HEK293 (cell line): ENCODE data around the gene SSTR4.

Source experiments
- CTCF ChIA-PET: fragments of 350-600 bp; formaldehyde crosslinking; extraction: SDS; loops from one replicate; lab custom pipeline; 2021; ENCODE audit warnings: antibody characterized with exemption; lab: Yijun Ruan, JAX
- POLR2A ChIA-PET: fragments of 300-600 bp; formaldehyde crosslinking; extraction: SDS; loops from one replicate; lab custom pipeline; 2020; ENCODE audit warnings: antibody characterized with exemption, inconsistent platforms; lab: Yijun Ruan, JAX
- H3K27ac ChIP-seq: fragments of 200-500 bp; sonication (Bioruptor generic); 2 replicates; pipeline ENCODE4 v1.5.1; 2014; ENCODE audit warnings: low read depth, low read length, control low read depth, inconsistent platforms; ENCODE audit errors: extremely low read depth
- H3K36me3 ChIP-seq, 2 experiments: fragments of 200-500 bp in 1 of 2; sonication (Bioruptor generic) in 1 of 2; 1 replicate in 1 of 2; 2 replicates in 1 of 2; pipeline ENCODE4 v1.5.1; 2014 to 2017; ENCODE audit warnings: inconsistent platforms in 2 of 2, low read length in 2 of 2; ENCODE audit not compliant: control insufficient read depth in 2 of 2, insufficient read depth in 1 of 2
- H3K4me1 ChIP-seq: fragments of 200-500 bp; sonication (Bioruptor generic); 2 replicates; pipeline ENCODE4 v1.5.1; 2014; ENCODE audit warnings: mild to moderate bottlenecking, low read length, inconsistent platforms; ENCODE audit not compliant: control insufficient read depth, insufficient read depth
- H3K4me3 ChIP-seq: 2 replicates; pipeline ENCODE4 v1.5.1; 2011; ENCODE audit warnings: low read depth, mild to moderate bottlenecking, control low read depth, low read length, moderate library complexity
- H3K9me3 ChIP-seq: fragments of 200-500 bp; sonication (Bioruptor generic); 2 replicates; pipeline ENCODE4 v1.5.1; 2014; ENCODE audit warnings: low read depth, low read length, inconsistent platforms; ENCODE audit not compliant: control insufficient read depth, insufficient read depth
- FEZF1 ChIP-seq: fragments of 450-650 bp; formaldehyde crosslinking; IDR thresholded peaks from 2 replicates; pipeline ENCODE4 v1.5.1; 2016; ENCODE audit warnings: missing biosample characterization, missing genetic modification characterization
- SCRT1 ChIP-seq: fragments of 450-650 bp; formaldehyde crosslinking; IDR thresholded peaks from 2 replicates; pipeline ENCODE4 v1.5.1; 2016; ENCODE audit warnings: missing biosample characterization, missing genetic modification characterization, borderline replicate concordance
- SP7 ChIP-seq: fragments of 450-650 bp; formaldehyde crosslinking; IDR thresholded peaks from 2 replicates; pipeline ENCODE4 v1.5.1; 2016; ENCODE audit warnings: missing biosample characterization, missing genetic modification characterization
- ZNF184 ChIP-seq: fragments of 450-650 bp; IDR thresholded peaks from 2 replicates; pipeline ENCODE4 v1.5.1; 2018; ENCODE audit warnings: missing biosample characterization, mild to moderate bottlenecking, missing genetic modification characterization
- ZNF223 ChIP-seq: fragments of 450-650 bp; formaldehyde crosslinking; IDR thresholded peaks from 2 replicates; pipeline ENCODE4 v1.5.1; 2016; ENCODE audit warnings: missing biosample characterization, missing genetic modification characterization
- ZNF324 ChIP-seq: fragments of 450-650 bp; formaldehyde crosslinking; IDR thresholded peaks from 2 replicates; pipeline ENCODE4 v1.5.1; 2016; ENCODE audit warnings: missing biosample characterization, missing genetic modification characterization
- ZNF394 ChIP-seq: fragments of 450-650 bp; formaldehyde crosslinking; IDR thresholded peaks from 2 replicates; pipeline ENCODE4 v1.5.1; 2016; ENCODE audit warnings: missing biosample characterization, missing genetic modification characterization, mild to moderate bottlenecking, moderate library complexity, borderline replicate concordance
- ZNF433 ChIP-seq: fragments of 450-650 bp; formaldehyde crosslinking; IDR thresholded peaks from 2 replicates; pipeline ENCODE4 v1.5.1; 2016; ENCODE audit warnings: missing biosample characterization, missing genetic modification characterization, low read depth
- ZNF596 ChIP-seq: fragments of 450-650 bp; IDR thresholded peaks from 2 replicates; pipeline ENCODE4 v1.5.0; 2018; ENCODE audit warnings: missing biosample characterization, mild to moderate bottlenecking, missing genetic modification characterization, moderate library complexity
- ZNF610 ChIP-seq: fragments of 450-650 bp; formaldehyde crosslinking; IDR thresholded peaks from 2 replicates; pipeline ENCODE4 v1.5.1; 2016; ENCODE audit warnings: missing biosample characterization, missing genetic modification characterization, borderline replicate concordance
- ZNF629 ChIP-seq: fragments of 450-650 bp; formaldehyde crosslinking; IDR thresholded peaks from 2 replicates; pipeline ENCODE4 v1.5.1; 2017; ENCODE audit warnings: missing biosample characterization, missing genetic modification characterization
- ZNF660 ChIP-seq: fragments of 450-650 bp; IDR thresholded peaks from 2 replicates; pipeline ENCODE4 v1.5.1; 2018; ENCODE audit warnings: missing biosample characterization, mild to moderate bottlenecking, missing genetic modification characterization
- ZNF677 ChIP-seq: fragments of 450-650 bp; IDR thresholded peaks from 2 replicates; pipeline ENCODE4 v1.5.0; 2018; ENCODE audit warnings: missing biosample characterization, mild to moderate bottlenecking, missing genetic modification characterization, moderate library complexity
- ZNF785 ChIP-seq: fragments of 450-650 bp; formaldehyde crosslinking; IDR thresholded peaks from 2 replicates; pipeline ENCODE4 v1.5.1; 2016; ENCODE audit warnings: missing biosample characterization, missing genetic modification characterization
- ZNF792 ChIP-seq: fragments of 450-650 bp; formaldehyde crosslinking; IDR thresholded peaks from 2 replicates; pipeline ENCODE4 v1.5.1; 2016; ENCODE audit warnings: missing biosample characterization, missing genetic modification characterization
- ZNF843 ChIP-seq: fragments of 450-650 bp; formaldehyde crosslinking; IDR thresholded peaks from 2 replicates; pipeline ENCODE4 v1.5.1; 2016; ENCODE audit warnings: missing biosample characterization, missing genetic modification characterization
- TF ChIP-seq, protein P1 (sequence below): fragments of 450-650 bp; formaldehyde crosslinking; IDR thresholded peaks from 2 replicates; pipeline ENCODE4 v1.5.1; 2016; ENCODE audit warnings: missing biosample characterization, missing genetic modification characterization
- TF ChIP-seq, protein P2 (sequence below): fragments of 450-650 bp; formaldehyde crosslinking; IDR thresholded peaks from 2 replicates; pipeline ENCODE4 v1.5.1; 2016; ENCODE audit warnings: missing biosample characterization, missing genetic modification characterization
- TF ChIP-seq, protein P3 (sequence below): fragments of 450-650 bp; formaldehyde crosslinking; IDR thresholded peaks from 2 replicates; pipeline ENCODE4 v1.5.1; 2016; ENCODE audit warnings: missing biosample characterization, missing genetic modification characterization
- TF ChIP-seq, protein P4 (sequence below): fragments of 450-650 bp; formaldehyde crosslinking; IDR thresholded peaks from 2 replicates; pipeline ENCODE4 v1.5.1; 2016; ENCODE audit warnings: missing biosample characterization, missing genetic modification characterization
- TF ChIP-seq, protein P5 (sequence below): sonication (generic); formaldehyde crosslinking; IDR thresholded peaks from 2 replicates; pipeline ENCODE4 v1.8.1; 2022; ENCODE audit warnings: mild to moderate bottlenecking, moderate library complexity, missing genetic modification reagents

Gene SSTR4

DNA sequence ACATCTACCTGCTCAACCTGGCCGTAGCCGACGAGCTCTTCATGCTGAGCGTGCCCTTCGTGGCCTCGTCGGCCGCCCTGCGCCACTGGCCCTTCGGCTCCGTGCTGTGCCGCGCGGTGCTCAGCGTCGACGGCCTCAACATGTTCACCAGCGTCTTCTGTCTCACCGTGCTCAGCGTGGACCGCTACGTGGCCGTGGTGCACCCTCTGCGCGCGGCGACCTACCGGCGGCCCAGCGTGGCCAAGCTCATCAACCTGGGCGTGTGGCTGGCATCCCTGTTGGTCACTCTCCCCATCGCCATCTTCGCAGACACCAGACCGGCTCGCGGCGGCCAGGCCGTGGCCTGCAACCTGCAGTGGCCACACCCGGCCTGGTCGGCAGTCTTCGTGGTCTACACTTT is 619 bp downstream of the SSTR4 start (continued):
- TF ChIP-seq ZNF660: no peak
- no peak for TF ChIP-seq ZNF792 (tag by site-specific recombination)
- TF ChIP-seq, protein P1, sequence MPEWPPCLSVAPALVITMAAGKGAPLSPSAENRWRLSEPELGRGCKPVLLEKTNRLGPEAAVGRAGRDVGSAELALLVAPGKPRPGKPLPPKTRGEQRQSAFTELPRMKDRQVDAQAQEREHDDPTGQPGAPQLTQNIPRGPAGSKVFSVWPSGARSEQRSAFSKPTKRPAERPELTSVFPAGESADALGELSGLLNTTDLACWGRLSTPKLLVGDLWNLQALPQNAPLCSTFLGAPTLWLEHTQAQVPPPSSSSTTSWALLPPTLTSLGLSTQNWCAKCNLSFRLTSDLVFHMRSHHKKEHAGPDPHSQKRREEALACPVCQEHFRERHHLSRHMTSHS (tag by site-specific recombination): no peak
- TF ChIP-seq, all 188 proteins: peak for 0

DNA sequence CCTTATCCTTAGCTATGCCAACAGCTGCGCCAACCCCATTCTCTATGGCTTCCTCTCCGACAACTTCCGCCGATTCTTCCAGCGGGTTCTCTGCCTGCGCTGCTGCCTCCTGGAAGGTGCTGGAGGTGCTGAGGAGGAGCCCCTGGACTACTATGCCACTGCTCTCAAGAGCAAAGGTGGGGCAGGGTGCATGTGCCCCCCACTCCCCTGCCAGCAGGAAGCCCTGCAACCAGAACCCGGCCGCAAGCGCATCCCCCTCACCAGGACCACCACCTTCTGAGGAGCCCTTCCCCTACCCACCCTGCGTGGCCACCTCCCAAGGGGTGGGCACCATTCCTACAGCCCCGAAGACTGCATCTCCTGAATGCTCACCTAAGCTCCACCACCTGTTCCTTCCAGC is 1.3 kb downstream of the SSTR4 start:
- Histone ChIP-seq H3K27ac (no peak overlapping the region), H3K4me1 (no peaks in the 10 kb centered on the region; the same call in 1 of the 2 replicates), H3K36me3 (no peaks in the 10 kb centered on the region), H3K9me3 (no peaks in the 10 kb centered on the region), H3K4me3 (no peak overlapping the region)
- POLR2A ChIA-PET: no interaction called here
- CTCF ChIA-PET: interaction anchor here (1.6 kb wide), 1 partner anchor 199 kb away, joined by 4 read pairs; no protein-coding TSS in a partner anchor
- TF ChIP-seq, protein P2, sequence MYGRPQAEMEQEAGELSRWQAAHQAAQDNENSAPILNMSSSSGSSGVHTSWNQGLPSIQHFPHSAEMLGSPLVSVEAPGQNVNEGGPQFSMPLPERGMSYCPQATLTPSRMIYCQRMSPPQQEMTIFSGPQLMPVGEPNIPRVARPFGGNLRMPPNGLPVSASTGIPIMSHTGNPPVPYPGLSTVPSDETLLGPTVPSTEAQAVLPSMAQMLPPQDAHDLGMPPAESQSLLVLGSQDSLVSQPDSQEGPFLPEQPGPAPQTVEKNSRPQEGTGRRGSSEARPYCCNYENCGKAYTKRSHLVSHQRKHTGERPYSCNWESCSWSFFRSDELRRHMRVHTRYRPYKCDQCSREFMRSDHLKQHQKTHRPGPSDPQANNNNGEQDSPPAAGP: no peak
- TF ChIP-seq ZNF785: no peak
- no peak for TF ChIP-seq ZNF433 (tag by site-specific recombination)
- TF ChIP-seq ZNF223 (tag by site-specific recombination): no peak

DNA sequence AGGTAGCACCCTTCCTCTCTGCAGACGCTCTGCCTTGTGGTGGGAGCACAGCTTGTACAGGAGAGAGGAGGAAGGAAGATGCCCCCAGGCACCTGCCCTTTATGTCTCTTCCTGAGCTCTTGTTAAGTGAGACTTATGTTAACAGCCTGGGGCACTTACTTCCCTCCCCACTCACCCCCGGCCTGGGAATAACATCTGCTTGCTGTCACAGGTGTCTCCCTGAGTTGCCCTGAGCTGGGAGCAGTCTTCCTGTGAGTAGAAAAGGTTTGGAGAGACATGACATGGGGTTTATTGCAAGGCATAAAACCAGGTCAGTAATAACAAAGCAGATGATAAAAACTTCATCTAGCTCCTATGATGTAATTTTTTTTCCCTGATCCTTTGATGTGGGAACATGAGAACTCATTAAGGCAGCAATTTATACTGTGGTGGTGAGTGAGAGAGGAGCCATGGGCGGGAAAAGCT is 1.9 kb downstream of the SSTR4 start:
- H3K4me3 ChIP-seq: no peak overlapping the region
- ChIA-PET POLR2A (interaction anchor here (1.0 kb wide), 1 partner anchor 313 kb away, joined by 4 read pairs; the partner anchor contains the start of gene NXT1), CTCF (interaction anchor here (1.6 to 2.7 kb wide), 2 partner anchors 14 to 198 kb away, joined by 4 to 12 read pairs; no protein-coding TSS in a partner anchor)
- H3K9me3 ChIP-seq: no peaks in the 10 kb centered on the region
- H3K27ac ChIP-seq: no peak overlapping the region
- no peaks in the 10 kb centered on the region; the same call in 1 of the 2 replicates for H3K4me1 ChIP-seq
- no peaks in the 10 kb centered on the region for H3K36me3 ChIP-seq
- TF ChIP-seq ZNF394: peak; percentile 63
- TF ChIP-seq ZNF596: peak; percentile 49; the same call in 1 of the 2 replicates
- TF ChIP-seq ZNF677 (tag by site-specific recombination): no peak
- peak; percentile 94 for TF ChIP-seq SP7
- TF ChIP-seq, protein P2: peak; percentile 67; the same call in 1 of the 2 replicates
- TF ChIP-seq FEZF1 (tag by site-specific recombination): peak; percentile 79
- TF ChIP-seq, protein P3, sequence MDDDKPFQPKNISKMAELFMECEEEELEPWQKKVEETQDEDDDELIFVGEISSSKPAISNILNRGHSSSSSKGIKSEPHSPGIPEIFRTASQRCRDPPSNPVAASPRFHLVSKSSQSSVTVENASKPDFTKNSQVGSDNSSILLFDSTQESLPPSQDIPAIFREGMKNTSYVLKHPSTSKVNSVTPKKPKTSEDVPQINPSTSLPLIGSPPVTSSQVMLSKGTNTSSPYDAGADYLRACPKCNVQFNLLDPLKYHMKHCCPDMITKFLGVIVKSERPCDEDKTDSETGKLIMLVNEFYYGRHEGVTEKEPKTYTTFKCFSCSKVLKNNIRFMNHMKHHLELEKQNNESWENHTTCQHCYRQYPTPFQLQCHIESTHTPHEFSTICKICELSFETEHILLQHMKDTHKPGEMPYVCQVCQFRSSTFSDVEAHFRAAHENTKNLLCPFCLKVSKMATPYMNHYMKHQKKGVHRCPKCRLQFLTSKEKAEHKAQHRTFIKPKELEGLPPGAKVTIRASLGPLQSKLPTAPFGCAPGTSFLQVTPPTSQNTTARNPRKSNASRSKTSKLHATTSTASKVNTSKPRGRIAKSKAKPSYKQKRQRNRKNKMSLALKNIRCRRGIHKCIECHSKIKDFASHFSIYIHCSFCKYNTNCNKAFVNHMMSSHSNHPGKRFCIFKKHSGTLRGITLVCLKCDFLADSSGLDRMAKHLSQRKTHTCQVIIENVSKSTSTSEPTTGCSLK (tag by site-specific recombination): no peak
- TF ChIP-seq ZNF629 (tag by site-specific recombination): peak; percentile 69
- peak; percentile 30; the same call in 1 of the 2 replicates for TF ChIP-seq ZNF184 (tag by site-specific recombination)
- TF ChIP-seq, protein P4, sequence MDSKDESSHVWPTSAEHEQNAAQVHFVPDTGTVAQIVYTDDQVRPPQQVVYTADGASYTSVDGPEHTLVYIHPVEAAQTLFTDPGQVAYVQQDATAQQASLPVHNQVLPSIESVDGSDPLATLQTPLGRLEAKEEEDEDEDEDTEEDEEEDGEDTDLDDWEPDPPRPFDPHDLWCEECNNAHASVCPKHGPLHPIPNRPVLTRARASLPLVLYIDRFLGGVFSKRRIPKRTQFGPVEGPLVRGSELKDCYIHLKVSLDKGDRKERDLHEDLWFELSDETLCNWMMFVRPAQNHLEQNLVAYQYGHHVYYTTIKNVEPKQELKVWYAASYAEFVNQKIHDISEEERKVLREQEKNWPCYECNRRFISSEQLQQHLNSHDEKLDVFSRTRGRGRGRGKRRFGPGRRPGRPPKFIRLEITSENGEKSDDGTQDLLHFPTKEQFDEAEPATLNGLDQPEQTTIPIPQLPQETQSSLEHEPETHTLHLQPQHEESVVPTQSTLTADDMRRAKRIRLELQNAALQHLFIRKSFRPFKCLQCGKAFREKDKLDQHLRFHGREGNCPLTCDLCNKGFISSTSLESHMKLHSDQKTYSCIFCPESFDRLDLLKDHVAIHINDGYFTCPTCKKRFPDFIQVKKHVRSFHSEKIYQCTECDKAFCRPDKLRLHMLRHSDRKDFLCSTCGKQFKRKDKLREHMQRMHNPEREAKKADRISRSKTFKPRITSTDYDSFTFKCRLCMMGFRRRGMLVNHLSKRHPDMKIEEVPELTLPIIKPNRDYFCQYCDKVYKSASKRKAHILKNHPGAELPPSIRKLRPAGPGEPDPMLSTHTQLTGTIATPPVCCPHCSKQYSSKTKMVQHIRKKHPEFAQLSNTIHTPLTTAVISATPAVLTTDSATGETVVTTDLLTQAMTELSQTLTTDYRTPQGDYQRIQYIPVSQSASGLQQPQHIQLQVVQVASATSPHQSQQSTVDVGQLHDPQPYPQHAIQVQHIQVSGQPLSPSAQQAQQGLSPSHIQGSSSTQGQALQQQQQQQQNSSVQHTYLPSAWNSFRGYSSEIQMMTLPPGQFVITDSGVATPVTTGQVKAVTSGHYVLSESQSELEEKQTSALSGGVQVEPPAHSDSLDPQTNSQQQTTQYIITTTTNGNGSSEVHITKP (tag by site-specific recombination): peak; percentile 64
- TF ChIP-seq, protein P5, sequence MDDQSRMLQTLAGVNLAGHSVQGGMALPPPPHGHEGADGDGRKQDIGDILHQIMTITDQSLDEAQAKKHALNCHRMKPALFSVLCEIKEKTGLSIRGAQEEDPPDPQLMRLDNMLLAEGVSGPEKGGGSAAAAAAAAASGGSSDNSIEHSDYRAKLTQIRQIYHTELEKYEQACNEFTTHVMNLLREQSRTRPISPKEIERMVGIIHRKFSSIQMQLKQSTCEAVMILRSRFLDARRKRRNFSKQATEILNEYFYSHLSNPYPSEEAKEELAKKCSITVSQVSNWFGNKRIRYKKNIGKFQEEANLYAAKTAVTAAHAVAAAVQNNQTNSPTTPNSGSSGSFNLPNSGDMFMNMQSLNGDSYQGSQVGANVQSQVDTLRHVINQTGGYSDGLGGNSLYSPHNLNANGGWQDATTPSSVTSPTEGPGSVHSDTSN (CRISPR knock-in tag): no peak
- peak; percentile 77; the same call in 1 of the 2 replicates for TF ChIP-seq SCRT1 (tag by site-specific recombination)
- TF ChIP-seq ZNF324 (tag by site-specific recombination): no peak
- peak; percentile 91 for TF ChIP-seq ZNF843 (tag by site-specific recombination)
- 0 out of 2 replicates have a peak, but pooled peaks have one; percentile 36 for TF ChIP-seq ZNF610 (tag by site-specific recombination)
